ENCODE results near the gene TRIO. TPM values are rescaled to one million over a fixed set of nuclear protein-coding genes. Genes with fewer than 3 reads are reported as not detected.

Gene TRIO
- total and polyA plus RNA-seq, 8 donors = 84.4 to 151 (median 93.7) TPM

- Histone ChIP-seq H3K4me3 (no peak overlapping the region), H3K9me3 (no peaks in the 10 kb centered on the region), H3K27me3 (no peaks in the 10 kb centered on the region), H3K36me3 (no peaks in the 10 kb centered on the region), H3K4me1 (peaks cover 8 to 64% of the 10 kb centered on the region in 2 donors), H3K27ac (no peak overlapping the region)
- no peak for TF ChIP-seq CTCF (IDR thresholded peaks at IDR 0.05)
- peak; percentile 24 for ATAC-seq
- no peak for DNase-seq
- intact Hi-C loops (cut with DNase I) = no loop called here
Measured at GRCh38 chr5:14165375-14166106, 22.4 kb downstream of the TRIO start.

GRCh38 chr5:14166437-14166836 lies 23.3 kb downstream of the TRIO start:
- TF ChIP-seq CTCF (IDR thresholded peaks at IDR 0.05) = no peak
- intact Hi-C loops (cut with DNase I) = no loop called here
- Histone ChIP-seq H3K4me3 (no peak overlapping the region), H3K27me3 (no peaks in the 10 kb centered on the region), H3K27ac (no peak overlapping the region), H3K4me1 (peaks cover 13 to 73% of the 10 kb centered on the region in 2 donors), H3K36me3 (no peaks in the 10 kb centered on the region), H3K9me3 (no peaks in the 10 kb centered on the region)
- ATAC-seq = no peak
- no peak for DNase-seq

- no peak for TF ChIP-seq CTCF (IDR thresholded peaks at IDR 0.05)
- intact Hi-C loops (cut with DNase I) = no loop called here
- Histone ChIP-seq H3K9me3 (no peaks in the 10 kb centered on the region), H3K36me3 (no peaks in the 10 kb centered on the region), H3K27me3 (no peaks in the 10 kb centered on the region), H3K27ac (peak overlapping the region; percentile 9 to 25), H3K4me3 (no peak overlapping the region), H3K4me1 (peaks cover 19 to 80% of the 10 kb centered on the region in 2 donors)
- DNase-seq (no peak), ATAC-seq (peak; percentile 79)
Measured at GRCh38 chr5:14167211-14167845, 24.2 kb downstream of the TRIO start.

- no peak overlapping the region for H3K4me3 ChIP-seq
- DNase-seq (no peak), ATAC-seq (no peak)
- H3K27ac ChIP-seq = peak overlapping the region in 1 of 2 donors; percentile 25
- no peaks in the 10 kb centered on the region for H3K9me3 ChIP-seq
- intact Hi-C loops (cut with DNase I) = no loop called here
- H3K27me3 ChIP-seq = no peaks in the 10 kb centered on the region
- H3K4me1 ChIP-seq = peaks cover 19 to 86% of the 10 kb centered on the region in 2 donors
- no peaks in the 10 kb centered on the region for H3K36me3 ChIP-seq
- TF ChIP-seq CTCF (IDR thresholded peaks at IDR 0.05) = no peak
Measured at GRCh38 chr5:14168144-14168792, 25.1 kb downstream of the TRIO start.

GRCh38 chr5:14168793-14169262 lies 25.7 kb downstream of the TRIO start:
- intact Hi-C loops (cut with DNase I) = no loop called here
- Histone ChIP-seq H3K36me3 (no peaks in the 10 kb centered on the region), H3K27me3 (no peaks in the 10 kb centered on the region), H3K4me1 (peaks cover 23 to 91% of the 10 kb centered on the region in 2 donors), H3K4me3 (no peak overlapping the region), H3K9me3 (no peaks in the 10 kb centered on the region), H3K27ac (peak overlapping the region in 1 of 2 donors; percentile 25)
- ATAC-seq (no peak), DNase-seq (no peak)
- TF ChIP-seq CTCF (IDR thresholded peaks at IDR 0.05) = no peak

Measured in left lung (tissue), 10 donors.